ENCODE measurements around the gene FLAD1. TPM values are rescaled to one million over a fixed set of nuclear protein-coding genes. Genes with fewer than 3 reads are reported as not detected.

Gene FLAD1
- total RNA-seq, 1 donor from 2014 or later: 55.9 TPM

GRCh38 chr1:155026154-155026553 is 43.0 kb downstream of the FLAD1 start:
- H3K27ac Mint-ChIP-seq: no peak overlapping the region
- no peaks in the 10 kb centered on the region for H3K9me3 Mint-ChIP-seq (ENCODE audit: low read depth)
- no peak overlapping the region for H3K4me3 Mint-ChIP-seq (ENCODE audit: low read depth)
- no peaks in the 10 kb centered on the region for H3K36me3 Mint-ChIP-seq (ENCODE audit: insufficient read depth)
- no peak for TF ChIP-seq CTCF (IDR thresholded peaks at IDR 0.05; ENCODE audit: unreplicated experiment)
- no peak for DNase-seq (ENCODE audit: low spot score, unreplicated experiment)
- no peaks in the 10 kb centered on the region for H3K4me1 Mint-ChIP-seq (ENCODE audit: low read depth)
- H3K27me3 Mint-ChIP-seq: peaks cover 6% of the 10 kb centered on the region

GRCh38 chr1:155026588-155026987 is 43.4 kb downstream of the FLAD1 start:
- no peaks in the 10 kb centered on the region for H3K36me3 Mint-ChIP-seq (ENCODE audit: insufficient read depth)
- H3K4me1 Mint-ChIP-seq (ENCODE audit: low read depth): no peaks in the 10 kb centered on the region
- no peak for TF ChIP-seq CTCF (IDR thresholded peaks at IDR 0.05; ENCODE audit: unreplicated experiment)
- no peak for DNase-seq (ENCODE audit: low spot score, unreplicated experiment)
- peaks cover 6% of the 10 kb centered on the region for H3K27me3 Mint-ChIP-seq
- H3K27ac Mint-ChIP-seq: no peak overlapping the region
- no peaks in the 10 kb centered on the region for H3K9me3 Mint-ChIP-seq (ENCODE audit: low read depth)
- H3K4me3 Mint-ChIP-seq (ENCODE audit: low read depth): no peak overlapping the region

GRCh38 chr1:155029513-155030242 is 46.5 kb downstream of the FLAD1 start:
- no peak for TF ChIP-seq CTCF (IDR thresholded peaks at IDR 0.05; ENCODE audit: unreplicated experiment)
- no peaks in the 10 kb centered on the region for H3K36me3 Mint-ChIP-seq (ENCODE audit: insufficient read depth)
- peaks cover 8% of the 10 kb centered on the region for H3K27me3 Mint-ChIP-seq
- DNase-seq (ENCODE audit: low spot score, unreplicated experiment): no peak
- H3K9me3 Mint-ChIP-seq (ENCODE audit: low read depth): no peaks in the 10 kb centered on the region
- H3K27ac Mint-ChIP-seq: no peak overlapping the region
- H3K4me1 Mint-ChIP-seq (ENCODE audit: low read depth): no peaks in the 10 kb centered on the region
- H3K4me3 Mint-ChIP-seq (ENCODE audit: low read depth): no peak overlapping the region

GRCh38 chr1:155030243-155030795 is 47.2 kb downstream of the FLAD1 start:
- TF ChIP-seq CTCF (IDR thresholded peaks at IDR 0.05; ENCODE audit: unreplicated experiment): no peak
- no peaks in the 10 kb centered on the region for H3K4me1 Mint-ChIP-seq (ENCODE audit: low read depth)
- no peaks in the 10 kb centered on the region for H3K36me3 Mint-ChIP-seq (ENCODE audit: insufficient read depth)
- H3K9me3 Mint-ChIP-seq (ENCODE audit: low read depth): no peaks in the 10 kb centered on the region
- H3K27ac Mint-ChIP-seq: no peak overlapping the region
- no peak overlapping the region for H3K4me3 Mint-ChIP-seq (ENCODE audit: low read depth)
- DNase-seq (ENCODE audit: low spot score, unreplicated experiment): no peak
- peaks cover 11% of the 10 kb centered on the region for H3K27me3 Mint-ChIP-seq

- Mint-ChIP-seq H3K9me3 (ENCODE audit: low read depth) (no peaks in the 10 kb centered on the region), H3K27ac (no peak overlapping the region), H3K4me1 (ENCODE audit: low read depth) (no peaks in the 10 kb centered on the region), H3K36me3 (ENCODE audit: insufficient read depth) (no peaks in the 10 kb centered on the region), H3K4me3 (ENCODE audit: low read depth) (no peak overlapping the region), H3K27me3 (peaks cover 11% of the 10 kb centered on the region)
- no peak for DNase-seq (ENCODE audit: low spot score, unreplicated experiment)
- no peak for TF ChIP-seq CTCF (IDR thresholded peaks at IDR 0.05; ENCODE audit: unreplicated experiment)
Observed at GRCh38 chr1:155030899-155031298, 47.8 kb downstream of the FLAD1 start.
